ENCODE results near the gene PARN.
"Not testable (repeated sequence)": the region's sequence is repeated elsewhere in the genome, so short reads cannot be mapped to it uniquely, and the experiment has no call there.

PARN gene

DNA sequence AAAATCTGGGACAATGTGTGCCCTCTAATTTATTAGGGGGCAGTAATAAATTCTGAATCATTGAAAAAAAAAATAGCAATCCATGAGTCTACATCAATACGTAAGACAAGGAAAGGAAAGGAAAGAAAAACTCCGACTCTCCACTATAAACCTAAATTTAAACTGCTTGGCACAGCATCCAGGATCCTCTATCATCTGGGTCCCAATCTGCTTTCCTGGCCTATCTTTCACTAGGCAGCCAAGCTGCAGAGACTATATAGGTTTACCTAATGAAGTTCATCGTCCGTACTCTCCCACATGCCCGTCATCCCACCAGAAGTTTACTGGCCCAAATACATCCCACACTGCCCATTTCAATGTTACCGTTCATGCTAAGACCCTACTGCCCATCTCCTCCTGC is 179.2 kb downstream of the PARN start:
- H3K4me3 ChIP-seq (ENCODE audit: low read depth in 1 of 5, low read length in 5 of 5): no peak overlapping the region
- H3K9me3 ChIP-seq (ENCODE audit: control insufficient read depth in 5 of 5, low read length in 5 of 5): no peaks in the 10 kb centered on the region
- no peaks in the 10 kb centered on the region for H3K27me3 ChIP-seq (ENCODE audit: control insufficient read depth in 5 of 5, insufficient read depth in 4 of 5, low read length in 5 of 5)
- peak overlapping the region; percentile 60 for H3K27ac ChIP-seq (ENCODE audit: low read depth, low read length)
- no peak overlapping the region for H3K9ac ChIP-seq (ENCODE audit: low read length in 5 of 5)
- peaks cover 0 to 17% (median 10%) of the 10 kb centered on the region in 5 donors for H3K4me1 ChIP-seq (ENCODE audit: control insufficient read depth in 5 of 5, insufficient read depth in 5 of 5, low read length in 5 of 5)
- H3K36me3 ChIP-seq (ENCODE audit: control insufficient read depth in 5 of 5, insufficient read depth in 5 of 5, low read length in 5 of 5): peaks cover 0 to 7% (median 4%) of the 10 kb centered on the region in 5 donors

DNA sequence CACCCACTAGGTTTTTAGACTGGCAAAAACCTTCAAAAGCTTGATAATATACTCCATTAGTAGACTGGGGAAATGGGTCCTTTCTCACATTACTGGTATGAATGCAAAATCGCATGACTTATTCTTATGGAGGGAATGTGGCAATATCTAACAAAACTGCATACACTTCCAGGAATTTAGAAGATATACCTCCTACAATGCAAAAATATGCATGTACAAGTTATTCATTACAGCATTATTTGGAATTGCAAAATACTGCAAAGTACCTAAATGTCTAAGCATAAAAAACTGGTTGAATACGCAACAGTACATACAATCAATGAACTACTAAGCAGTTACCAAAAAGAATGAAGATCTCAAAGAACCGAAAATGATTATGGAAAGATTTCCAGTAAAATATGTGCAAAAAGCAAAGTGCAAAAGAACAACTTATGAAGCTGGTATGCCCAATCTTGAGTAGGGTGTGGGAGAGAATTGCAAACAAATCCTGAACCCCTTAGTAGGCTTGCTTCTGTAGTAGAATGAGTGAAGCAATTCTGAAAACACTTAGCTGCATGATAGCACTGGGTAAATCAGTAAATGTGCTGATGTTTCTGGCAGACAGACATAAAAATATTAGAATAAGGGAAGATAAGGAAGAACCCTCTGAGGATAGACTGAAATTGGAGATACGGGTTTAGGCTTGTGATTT is 180.1 kb downstream of the PARN start:
- no peaks in the 10 kb centered on the region for H3K9me3 ChIP-seq (ENCODE audit: control insufficient read depth in 5 of 5, low read length in 5 of 5)
- H3K27ac ChIP-seq (ENCODE audit: low read depth, low read length): peak overlapping the region; percentile 60
- H3K27me3 ChIP-seq (ENCODE audit: control insufficient read depth in 5 of 5, insufficient read depth in 4 of 5, low read length in 5 of 5): no peaks in the 10 kb centered on the region
- no peak overlapping the region for H3K9ac ChIP-seq (ENCODE audit: low read length in 5 of 5)
- no peak overlapping the region for H3K4me3 ChIP-seq (ENCODE audit: low read depth in 1 of 5, low read length in 5 of 5)
- peaks cover 0 to 17% (median 10%) of the 10 kb centered on the region in 5 donors for H3K4me1 ChIP-seq (ENCODE audit: control insufficient read depth in 5 of 5, insufficient read depth in 5 of 5, low read length in 5 of 5)
- peaks cover 0 to 14% (median 8%) of the 10 kb centered on the region in 5 donors for H3K36me3 ChIP-seq (ENCODE audit: control insufficient read depth in 5 of 5, insufficient read depth in 5 of 5, low read length in 5 of 5)

DNA sequence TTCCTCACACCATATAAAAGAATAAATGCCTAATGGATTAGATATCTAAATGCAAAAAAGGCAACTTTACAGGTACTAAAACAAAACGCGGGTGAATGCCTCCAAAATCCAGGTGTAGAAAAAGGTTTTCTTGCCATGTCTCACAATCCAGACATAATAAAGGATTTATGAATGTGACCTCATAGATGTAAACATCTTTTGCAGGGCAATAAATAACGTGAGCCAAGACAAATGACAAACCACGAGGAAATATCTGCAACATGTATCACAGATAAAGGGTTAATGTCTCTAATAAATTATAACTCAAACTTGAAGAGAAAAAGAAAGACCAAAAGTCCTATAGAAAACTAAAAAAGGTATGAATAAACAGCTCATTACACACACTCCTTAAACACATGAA is 180.7 kb downstream of the PARN start:
- Histone ChIP-seq H3K36me3 (ENCODE audit: control insufficient read depth in 5 of 5, insufficient read depth in 5 of 5, low read length in 5 of 5) (peaks cover 0 to 14% (median 8%) of the 10 kb centered on the region in 5 donors), H3K27me3 (ENCODE audit: control insufficient read depth in 5 of 5, insufficient read depth in 4 of 5, low read length in 5 of 5) (no peaks in the 10 kb centered on the region), H3K9ac (ENCODE audit: low read length in 5 of 5) (no peak overlapping the region), H3K4me3 (ENCODE audit: low read depth in 1 of 5, low read length in 5 of 5) (no peak overlapping the region), H3K9me3 (ENCODE audit: control insufficient read depth in 5 of 5, low read length in 5 of 5) (no peaks in the 10 kb centered on the region), H3K4me1 (ENCODE audit: control insufficient read depth in 5 of 5, insufficient read depth in 5 of 5, low read length in 5 of 5) (peaks cover 0 to 17% (median 10%) of the 10 kb centered on the region in 5 donors), H3K27ac (ENCODE audit: low read depth, low read length) (no peak overlapping the region)

DNA sequence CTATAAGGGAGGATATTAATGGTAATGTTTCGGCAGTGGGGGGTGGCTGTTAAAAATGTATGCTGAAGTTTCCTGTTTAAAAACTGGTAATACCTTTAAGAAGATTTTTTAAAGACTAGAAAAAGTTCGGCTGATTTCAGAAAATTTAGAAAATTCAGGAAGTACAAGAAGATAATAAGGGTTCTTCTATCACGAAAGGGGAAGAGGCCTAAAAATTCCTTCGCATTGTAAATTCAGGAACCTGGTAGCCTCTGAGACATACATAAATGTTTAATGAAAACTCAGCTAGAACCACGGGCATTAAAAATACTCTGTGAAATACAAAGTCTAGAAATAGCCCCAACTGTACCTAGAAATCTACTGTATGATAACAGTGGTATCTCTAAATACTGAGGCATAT is 181.2 kb downstream of the PARN start:
- H3K4me3 ChIP-seq (ENCODE audit: low read depth in 1 of 5, low read length in 5 of 5): no peak overlapping the region
- H3K4me1 ChIP-seq (ENCODE audit: control insufficient read depth in 5 of 5, insufficient read depth in 5 of 5, low read length in 5 of 5): peaks cover 0 to 17% (median 10%) of the 10 kb centered on the region in 5 donors
- peaks cover 0 to 14% (median 8%) of the 10 kb centered on the region in 5 donors for H3K36me3 ChIP-seq (ENCODE audit: control insufficient read depth in 5 of 5, insufficient read depth in 5 of 5, low read length in 5 of 5)
- no peaks in the 10 kb centered on the region for H3K9me3 ChIP-seq (ENCODE audit: control insufficient read depth in 5 of 5, low read length in 5 of 5)
- no peak overlapping the region for H3K9ac ChIP-seq (ENCODE audit: low read length in 5 of 5)
- no peaks in the 10 kb centered on the region for H3K27me3 ChIP-seq (ENCODE audit: control insufficient read depth in 5 of 5, insufficient read depth in 4 of 5, low read length in 5 of 5)
- no peak overlapping the region for H3K27ac ChIP-seq (ENCODE audit: low read depth, low read length)

DNA sequence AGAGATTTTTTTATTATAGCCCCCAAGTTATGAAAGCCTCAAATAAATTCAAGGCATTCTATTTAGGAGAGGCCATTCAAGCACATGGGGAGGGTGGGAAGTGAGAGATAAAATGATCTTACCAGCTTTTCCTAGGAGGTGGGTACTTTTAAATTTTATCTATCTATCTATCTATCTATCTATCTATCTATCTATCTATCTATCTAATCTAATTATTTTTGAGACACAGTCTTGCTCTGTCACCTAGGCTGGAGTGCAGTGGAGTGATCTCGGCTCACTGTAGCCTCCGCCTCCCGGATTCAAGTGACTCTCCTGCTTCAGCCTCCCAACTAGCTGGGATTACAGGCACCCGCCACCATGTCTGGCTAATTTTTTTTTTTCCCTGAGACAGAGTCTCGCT is 182.3 kb downstream of the PARN start:
- Histone ChIP-seq H3K36me3 (ENCODE audit: control insufficient read depth in 5 of 5, insufficient read depth in 5 of 5, low read length in 5 of 5) (peaks cover 0 to 14% (median 8%) of the 10 kb centered on the region in 5 donors), H3K27me3 (ENCODE audit: control insufficient read depth in 5 of 5, insufficient read depth in 4 of 5, low read length in 5 of 5) (no peaks in the 10 kb centered on the region)

DNA sequence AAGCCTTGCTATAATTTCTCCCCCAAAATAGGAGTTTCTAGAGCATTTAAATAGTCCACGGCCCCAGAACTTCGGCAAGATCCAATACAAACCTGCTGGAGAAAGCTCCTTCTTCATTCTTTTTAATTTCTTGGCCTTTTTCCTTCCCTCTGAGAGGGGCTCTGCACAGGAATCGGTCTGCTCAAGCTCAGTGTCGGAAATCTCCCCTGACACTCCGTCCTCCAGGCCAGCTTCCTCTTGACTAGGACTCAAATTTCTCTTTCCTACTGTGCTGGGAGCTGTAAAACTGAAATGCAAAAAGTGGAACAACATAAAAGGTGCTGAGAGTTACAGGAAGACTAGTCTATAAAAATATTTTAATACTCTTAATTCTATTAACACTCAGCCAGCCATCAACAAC is 183.3 kb downstream of the PARN start:
- Histone ChIP-seq H3K9ac (ENCODE audit: low read length in 5 of 5) (no peak overlapping the region), H3K9me3 (ENCODE audit: control insufficient read depth in 5 of 5, low read length in 5 of 5) (no peaks in the 10 kb centered on the region), H3K36me3 (ENCODE audit: control insufficient read depth in 5 of 5, insufficient read depth in 5 of 5, low read length in 5 of 5) (peaks cover 0 to 14% (median 8%) of the 10 kb centered on the region in 5 donors), H3K4me3 (ENCODE audit: low read depth in 1 of 5, low read length in 5 of 5) (no peak overlapping the region), H3K27ac (ENCODE audit: low read depth, low read length) (no peak overlapping the region), H3K27me3 (ENCODE audit: control insufficient read depth in 5 of 5, insufficient read depth in 4 of 5, low read length in 5 of 5) (no peaks in the 10 kb centered on the region), H3K4me1 (ENCODE audit: control insufficient read depth in 5 of 5, insufficient read depth in 5 of 5, low read length in 5 of 5) (peaks cover 0 to 17% (median 10%) of the 10 kb centered on the region in 5 donors)

More for the DNA sequence above, 182.3 kb downstream of the PARN start:
- no peak overlapping the region for H3K27ac ChIP-seq (ENCODE audit: low read depth, low read length)
- H3K4me1 ChIP-seq (ENCODE audit: control insufficient read depth in 5 of 5, insufficient read depth in 5 of 5, low read length in 5 of 5): peaks cover 0 to 17% (median 10%) of the 10 kb centered on the region in 5 donors
- H3K4me3 ChIP-seq (ENCODE audit: low read depth in 1 of 5, low read length in 5 of 5): no peak overlapping the region
- no peak overlapping the region for H3K9ac ChIP-seq (ENCODE audit: low read length in 5 of 5)
- no peaks in the 10 kb centered on the region for H3K9me3 ChIP-seq (ENCODE audit: control insufficient read depth in 5 of 5, low read length in 5 of 5)

DNA sequence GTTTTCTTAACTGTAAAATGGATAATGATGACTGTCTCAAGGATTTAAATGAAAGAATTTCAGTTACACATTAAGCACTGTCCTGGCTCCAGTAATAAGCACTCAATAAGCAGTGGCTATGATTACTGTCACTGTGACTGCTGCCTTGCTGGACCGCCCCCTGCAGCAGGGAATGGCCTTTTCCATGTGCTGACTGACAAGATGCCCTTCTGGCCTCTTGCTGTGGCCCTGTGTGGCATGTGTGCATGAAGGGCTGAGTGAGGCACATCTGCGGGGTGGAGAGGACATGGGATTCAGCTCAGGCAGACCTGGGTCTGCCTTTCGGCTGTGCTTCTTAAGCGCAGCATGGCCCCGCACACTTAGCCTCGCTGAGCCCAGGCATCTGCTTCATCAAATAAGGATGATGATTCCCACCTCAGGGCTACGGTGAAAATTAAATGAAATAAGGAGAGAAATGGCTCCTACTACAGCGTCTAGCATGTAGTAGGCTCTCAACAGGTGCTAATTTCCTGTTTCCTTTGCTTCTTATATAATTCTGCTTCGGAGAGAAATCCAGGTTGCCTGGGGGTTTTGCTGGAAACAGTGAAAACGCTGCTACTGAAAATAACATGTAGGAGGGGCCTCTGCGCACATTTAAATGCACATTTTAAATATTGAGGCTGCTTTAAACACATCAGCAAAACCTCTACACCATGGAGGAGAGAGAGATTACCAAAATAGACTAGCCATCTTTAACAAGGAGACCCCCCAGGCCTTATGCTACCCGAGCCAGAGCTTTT is 183.9 kb downstream of the PARN start:
- Histone ChIP-seq H3K9ac (ENCODE audit: low read length in 5 of 5) (no peak overlapping the region), H3K4me3 (ENCODE audit: low read depth in 1 of 5, low read length in 5 of 5) (no peak overlapping the region), H3K27me3 (ENCODE audit: control insufficient read depth in 5 of 5, insufficient read depth in 4 of 5, low read length in 5 of 5) (no peaks in the 10 kb centered on the region), H3K9me3 (ENCODE audit: control insufficient read depth in 5 of 5, low read length in 5 of 5) (no peaks in the 10 kb centered on the region), H3K27ac (ENCODE audit: low read depth, low read length) (no peak overlapping the region), H3K36me3 (ENCODE audit: control insufficient read depth in 5 of 5, insufficient read depth in 5 of 5, low read length in 5 of 5) (peaks cover 0 to 14% (median 8%) of the 10 kb centered on the region in 5 donors), H3K4me1 (ENCODE audit: control insufficient read depth in 5 of 5, insufficient read depth in 5 of 5, low read length in 5 of 5) (peaks cover 0 to 16% (median 10%) of the 10 kb centered on the region in 5 donors)

DNA sequence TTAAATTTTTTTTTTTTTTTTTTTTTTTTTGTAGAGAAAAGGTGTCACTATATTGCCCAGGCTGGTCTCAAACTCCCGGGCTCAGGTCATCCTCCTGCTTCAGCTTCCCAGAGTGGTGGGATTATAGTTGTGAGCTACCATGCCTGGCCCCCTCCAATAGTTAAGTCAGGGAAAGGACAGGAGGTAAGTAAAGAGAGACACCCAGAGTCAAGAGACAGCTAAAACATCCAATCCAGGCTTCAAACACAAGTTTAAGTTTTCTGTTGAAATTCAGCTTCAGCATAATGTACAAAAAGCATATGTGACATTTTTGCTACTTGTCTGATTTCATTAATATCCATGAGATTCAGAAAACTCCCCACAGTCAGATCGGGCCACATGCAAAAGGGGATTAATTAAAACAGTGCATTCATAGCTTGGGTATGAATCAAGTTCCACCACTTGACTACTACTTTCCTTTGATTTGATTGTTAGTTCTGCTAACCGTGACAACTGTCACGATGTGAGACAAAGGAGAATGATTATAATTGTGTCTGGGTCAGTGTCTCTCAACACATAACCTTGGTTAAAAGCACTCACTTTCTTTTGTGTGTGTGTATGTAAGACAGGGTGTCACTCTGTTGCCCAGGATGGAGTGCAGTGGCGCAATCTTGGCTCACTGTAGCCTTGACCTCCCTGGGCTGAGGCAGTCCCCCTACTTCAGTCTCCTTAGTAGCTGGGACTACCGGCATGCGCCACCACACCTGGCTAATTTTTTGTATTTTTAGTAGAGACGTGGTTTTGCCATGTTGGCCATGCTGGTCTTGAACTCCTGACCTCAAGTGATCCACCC is 184.9 kb downstream of the PARN start:
- Histone ChIP-seq H3K9ac (ENCODE audit: low read length in 5 of 5) (no peak overlapping the region), H3K4me1 (ENCODE audit: control insufficient read depth in 5 of 5, insufficient read depth in 5 of 5, low read length in 5 of 5) (peaks cover 0 to 7% (median 6%) of the 10 kb centered on the region in 5 donors), H3K36me3 (ENCODE audit: control insufficient read depth in 5 of 5, insufficient read depth in 5 of 5, low read length in 5 of 5) (peaks cover 0 to 14% (median 8%) of the 10 kb centered on the region in 5 donors), H3K4me3 (ENCODE audit: low read depth in 1 of 5, low read length in 5 of 5) (no peak overlapping the region), H3K27me3 (ENCODE audit: control insufficient read depth in 5 of 5, insufficient read depth in 4 of 5, low read length in 5 of 5) (no peaks in the 10 kb centered on the region), H3K27ac (ENCODE audit: low read depth, low read length) (no peak overlapping the region), H3K9me3 (ENCODE audit: control insufficient read depth in 5 of 5, low read length in 5 of 5) (no peaks in the 10 kb centered on the region)

DNA sequence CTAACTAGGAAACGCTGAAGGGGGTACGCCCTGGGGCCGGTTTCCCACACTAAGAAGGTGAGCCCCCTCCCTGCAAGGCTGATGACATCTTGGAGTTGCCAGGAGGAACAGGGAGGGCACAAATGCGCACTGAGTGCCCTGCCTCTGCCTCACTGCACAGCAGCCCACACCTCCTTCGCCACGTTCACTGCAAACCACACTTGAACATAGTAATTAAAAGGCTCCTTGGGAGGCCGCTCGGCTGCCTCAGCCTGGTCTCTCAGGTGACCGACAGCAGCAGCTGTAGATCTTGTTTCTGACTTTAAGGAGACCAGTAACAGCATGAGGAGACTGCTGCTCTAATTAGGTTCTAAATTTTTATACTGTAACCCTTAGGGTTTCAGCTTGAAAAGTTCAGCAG is 188.5 kb downstream of the PARN start:
- not testable (repeated sequence) for H3K9me3 ChIP-seq (ENCODE audit: control insufficient read depth in 5 of 5, low read length in 5 of 5); H3K27me3 ChIP-seq (ENCODE audit: control insufficient read depth in 5 of 5, insufficient read depth in 4 of 5, low read length in 5 of 5); H3K9ac ChIP-seq (ENCODE audit: low read length in 5 of 5); H3K4me3 ChIP-seq (ENCODE audit: low read depth in 1 of 5, low read length in 5 of 5); H3K27ac ChIP-seq (ENCODE audit: low read depth, low read length); H3K4me1 ChIP-seq (ENCODE audit: control insufficient read depth in 5 of 5, insufficient read depth in 5 of 5, low read length in 5 of 5)
- peaks cover 0 to 21% (median 8%) of the 10 kb centered on the region in 5 donors for H3K36me3 ChIP-seq (ENCODE audit: control insufficient read depth in 5 of 5, insufficient read depth in 5 of 5, low read length in 5 of 5)
